GM19438 (cell line): ENCODE data around the gene HAUS7.

Source experiments
- ATAC-seq: cut with Tn5 transposase; IDR thresholded peaks from one replicate; pipeline ENCODE4 v1.9.1; 2021; ENCODE audit warnings: low read depth; ENCODE audit not compliant: unreplicated experiment

The HAUS7 gene

DNA sequence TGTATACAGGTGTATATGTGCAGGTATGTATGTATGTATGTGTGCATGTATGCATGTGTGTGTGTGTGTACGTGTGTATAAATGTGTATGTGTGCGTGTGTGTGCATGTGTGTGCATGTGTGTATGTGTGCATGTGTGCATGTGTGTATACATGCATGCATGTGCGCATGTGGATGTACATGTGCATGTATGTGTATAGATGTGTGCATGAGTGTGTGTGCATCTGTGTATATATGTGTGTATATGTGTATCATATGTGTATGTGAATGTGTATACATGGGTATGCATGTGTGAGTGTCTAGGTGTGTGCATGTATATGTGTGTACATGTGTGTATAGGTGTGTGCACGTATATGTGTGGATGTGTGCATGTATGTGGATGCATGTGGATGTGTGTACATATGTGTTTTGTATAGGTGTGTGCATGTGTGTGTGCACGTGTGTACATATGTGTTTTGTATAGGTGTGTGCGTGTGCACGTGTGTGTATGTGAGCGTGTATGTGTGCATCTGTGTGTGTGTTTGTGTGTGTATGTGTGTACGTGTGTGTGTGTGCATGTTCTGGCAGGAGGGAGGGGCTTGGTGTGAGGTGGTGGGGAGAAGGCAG, 30.4 kb upstream of the HAUS7 start:
- ATAC-seq = no peak

DNA sequence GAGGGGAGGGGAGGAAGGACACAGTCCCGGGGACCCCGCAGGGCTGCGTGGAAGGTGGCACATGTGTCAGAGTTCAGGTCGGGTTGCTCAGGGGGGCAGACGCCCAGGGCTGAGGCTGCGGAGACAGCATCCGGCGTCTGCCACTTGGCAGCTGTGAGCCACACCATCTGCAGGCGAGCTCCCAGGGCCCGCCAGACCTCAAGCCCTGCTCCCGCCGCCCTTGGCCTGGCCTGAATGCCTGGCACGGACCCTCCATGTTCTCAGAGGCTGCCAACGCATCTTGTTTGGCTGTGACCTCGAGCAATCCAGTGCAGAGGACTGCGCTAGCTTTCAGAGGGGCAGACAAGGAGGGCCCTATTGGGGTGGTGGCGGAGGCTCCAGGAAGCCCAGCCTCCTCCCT, 29.5 kb upstream of the HAUS7 start:
- ATAC-seq = no peak

DNA sequence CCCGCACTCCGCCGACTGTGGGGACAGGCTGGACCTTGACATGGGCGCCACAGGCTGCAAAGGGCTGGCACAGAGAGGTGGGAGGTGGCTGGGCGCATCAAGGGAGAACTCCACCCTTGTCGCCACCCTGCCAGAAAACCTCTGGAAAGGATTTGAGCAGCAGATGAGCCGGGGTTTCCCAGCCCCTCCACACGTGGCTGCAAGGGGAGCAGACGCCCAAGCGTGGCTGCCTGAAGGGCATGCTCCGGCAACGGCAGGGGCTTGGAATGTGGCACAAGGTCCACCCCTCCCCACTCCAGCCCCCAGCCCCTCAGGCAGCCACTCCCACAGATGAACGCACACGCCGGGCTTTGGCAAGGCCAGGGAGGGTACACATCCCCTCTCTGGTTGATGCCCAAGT, 29.0 kb upstream of the HAUS7 start:
- no peak for ATAC-seq

DNA sequence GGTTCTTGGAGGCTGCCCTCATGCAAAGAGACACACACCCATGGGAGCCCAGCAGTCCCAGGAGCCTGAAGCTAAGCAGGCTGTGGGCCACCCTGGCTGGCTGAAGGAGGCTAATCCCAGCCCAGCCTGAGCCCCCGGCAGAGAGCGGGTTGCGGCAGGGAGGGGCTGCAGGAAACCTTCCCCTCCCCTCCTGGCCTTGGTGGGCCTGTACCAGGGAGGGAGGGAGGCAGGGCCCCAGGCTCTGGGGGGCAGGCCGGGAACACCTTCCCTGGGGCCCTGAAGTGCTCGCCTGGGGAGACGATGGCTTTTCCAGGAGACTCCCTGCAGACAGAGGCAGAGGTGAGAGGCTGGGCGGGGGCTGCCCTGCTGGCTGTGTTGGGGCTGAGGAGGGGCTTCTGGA, 28.1 kb upstream of the HAUS7 start:
- no peak for ATAC-seq

DNA sequence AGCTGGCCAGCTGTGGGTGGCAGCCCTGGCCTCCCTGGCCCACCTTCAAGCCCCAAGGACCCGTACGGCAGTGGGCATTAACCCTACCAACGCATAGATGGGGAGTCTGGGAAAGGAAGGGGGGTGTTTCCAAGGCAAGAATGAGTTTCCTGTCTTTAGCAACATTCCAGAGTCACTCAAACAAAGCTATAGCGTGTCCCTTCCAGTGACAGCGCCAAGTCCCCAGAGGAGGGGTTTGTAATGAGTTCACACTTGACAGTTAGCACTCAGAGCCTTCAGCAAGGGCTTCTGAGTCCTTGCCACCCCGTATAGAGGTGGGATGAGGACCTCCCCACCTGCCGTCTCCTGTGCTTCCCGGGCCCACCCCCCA, 26.2 kb upstream of the HAUS7 start:
- no peak for ATAC-seq

DNA sequence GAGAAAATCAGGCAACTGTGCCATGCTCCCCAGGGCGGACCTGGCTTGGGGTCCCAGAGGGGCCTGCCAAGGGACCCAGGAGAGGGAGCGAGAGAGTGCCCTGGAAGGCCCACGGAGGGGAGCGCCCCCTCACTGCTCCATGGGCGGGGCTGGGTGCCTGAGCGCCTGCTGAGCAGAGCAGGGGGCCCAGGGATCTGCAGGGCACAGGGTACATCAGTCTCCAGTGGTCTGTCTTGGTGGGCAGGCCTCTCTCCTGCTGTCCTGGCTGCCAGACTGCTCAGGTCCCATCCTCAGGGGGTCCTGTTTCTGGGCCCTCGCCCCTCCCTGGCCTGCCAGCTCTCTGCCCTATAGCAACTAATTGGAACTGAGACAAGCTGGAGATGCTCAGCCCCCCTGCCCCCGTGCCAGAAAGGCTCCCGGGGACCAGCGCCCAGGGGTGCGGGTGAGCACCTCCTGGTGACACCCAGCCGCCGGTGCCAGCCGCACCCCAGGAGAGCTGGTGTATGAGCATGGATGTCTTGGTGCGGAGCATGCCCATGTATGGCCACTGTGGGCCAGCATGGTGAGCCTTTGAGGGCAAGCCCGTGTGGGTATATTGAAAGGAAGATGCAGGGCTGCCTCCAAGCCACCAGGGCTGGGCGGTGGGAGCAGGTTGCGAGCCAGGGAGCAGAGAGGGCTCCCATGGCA, 25.7 kb upstream of the HAUS7 start:
- no peak for ATAC-seq

DNA sequence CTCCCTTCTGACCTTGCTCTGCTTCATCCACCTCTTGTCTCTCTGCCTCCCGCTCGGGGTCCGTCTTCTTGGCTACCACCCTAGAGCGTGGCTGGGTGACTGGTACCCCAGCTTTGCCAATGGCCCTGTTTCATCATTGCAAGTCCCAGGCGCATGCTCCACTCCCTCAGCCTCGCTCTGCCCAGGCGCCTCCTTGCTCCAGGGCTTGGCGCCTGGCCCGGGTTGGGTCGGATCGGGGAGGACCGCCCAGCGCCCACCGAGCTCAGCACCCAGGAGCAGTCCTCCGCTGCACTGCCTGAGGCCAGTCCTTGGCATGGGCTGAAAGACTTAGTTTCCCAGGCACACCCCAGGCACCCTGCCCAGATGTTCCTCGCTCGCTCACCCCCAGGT, 25.0 kb upstream of the HAUS7 start:
- no peak for ATAC-seq

DNA sequence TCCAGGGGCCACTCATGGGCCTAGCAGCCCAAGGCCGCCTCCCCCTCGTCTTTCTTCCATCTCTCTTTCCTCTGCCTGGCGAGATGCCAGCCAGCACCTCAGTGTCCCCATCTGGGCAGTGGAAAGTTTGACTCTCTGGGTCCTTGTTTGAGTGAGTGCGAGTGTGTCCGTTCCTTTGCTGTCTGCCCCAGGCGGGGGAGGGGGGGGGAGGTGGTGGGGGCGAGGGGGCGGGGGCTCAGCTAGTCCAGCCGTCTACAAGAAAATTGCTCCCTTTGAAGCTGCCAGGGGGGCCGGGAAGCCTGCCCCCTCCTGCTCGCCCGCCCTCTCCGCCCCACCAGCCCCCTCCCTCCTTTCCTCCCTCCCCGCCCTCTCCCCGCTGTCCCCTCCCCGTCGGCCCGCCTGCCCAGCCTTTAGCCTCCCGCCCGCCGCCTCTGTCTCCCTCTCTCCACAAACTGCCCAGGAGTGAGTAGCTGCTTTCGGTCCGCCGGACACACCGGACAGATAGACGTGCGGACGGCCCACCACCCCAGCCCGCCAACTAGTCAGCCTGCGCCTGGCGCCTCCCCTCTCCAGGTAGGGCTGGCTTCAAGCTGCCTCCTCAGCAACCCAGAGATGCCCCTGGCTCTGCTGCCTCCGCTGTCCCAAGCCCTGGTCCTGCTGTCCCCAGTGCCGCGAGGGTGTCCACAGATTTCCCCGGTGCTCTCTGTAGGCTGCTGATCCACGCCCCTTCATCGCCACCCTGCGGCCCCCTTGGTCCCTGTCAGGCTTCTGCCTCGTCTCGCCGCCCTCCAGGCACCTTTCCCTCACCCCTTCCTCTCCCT, 24.4 kb upstream of the HAUS7 start, which contains the start of gene BGN:
TSS of gene BGN (plus strand) at position 440 of the 821 bp plus-strand sequence. CDS start 9,652 bp downstream, outside the sequence.
- no peak for ATAC-seq

DNA sequence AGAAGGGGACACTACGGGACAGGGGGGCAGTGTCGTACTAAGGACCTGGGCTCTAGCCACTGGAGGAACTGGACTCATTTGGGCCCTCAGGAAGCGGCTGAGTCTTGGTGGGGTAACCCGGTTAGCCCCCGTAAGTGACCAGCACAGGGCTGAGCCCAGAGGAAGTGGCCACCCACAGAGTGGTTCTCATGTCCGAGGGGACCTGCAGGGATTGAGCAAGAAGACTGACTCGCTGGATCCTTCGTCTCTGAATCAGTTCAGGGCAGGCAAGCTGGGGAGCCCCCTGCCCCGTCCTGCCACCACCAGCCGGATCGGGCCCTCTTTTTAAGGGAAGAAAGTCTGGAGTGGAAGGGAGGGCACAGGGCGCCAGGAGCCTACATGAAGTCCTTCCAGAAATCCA, 23.7 kb upstream of the HAUS7 start:
- ATAC-seq = no peak

DNA sequence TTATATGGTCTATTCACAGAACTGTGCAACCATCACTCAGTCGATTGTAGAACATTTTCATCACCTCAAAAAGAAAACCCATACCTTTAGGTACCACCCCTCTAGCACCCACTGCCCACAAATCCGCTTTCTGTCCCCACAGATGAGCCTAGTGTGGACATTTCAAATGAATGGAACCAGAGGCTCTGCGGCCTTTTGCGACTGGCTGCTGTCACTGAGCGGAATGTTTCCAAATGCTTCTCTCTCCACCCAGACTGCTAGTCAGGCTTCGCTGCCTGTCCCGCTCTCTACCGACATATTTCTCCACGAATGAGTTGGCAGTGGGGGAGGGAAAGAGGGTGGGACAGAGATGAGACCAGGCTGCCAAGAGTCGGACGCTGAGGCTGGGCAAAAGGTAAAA, 22.7 kb upstream of the HAUS7 start:
- ATAC-seq = no peak

DNA sequence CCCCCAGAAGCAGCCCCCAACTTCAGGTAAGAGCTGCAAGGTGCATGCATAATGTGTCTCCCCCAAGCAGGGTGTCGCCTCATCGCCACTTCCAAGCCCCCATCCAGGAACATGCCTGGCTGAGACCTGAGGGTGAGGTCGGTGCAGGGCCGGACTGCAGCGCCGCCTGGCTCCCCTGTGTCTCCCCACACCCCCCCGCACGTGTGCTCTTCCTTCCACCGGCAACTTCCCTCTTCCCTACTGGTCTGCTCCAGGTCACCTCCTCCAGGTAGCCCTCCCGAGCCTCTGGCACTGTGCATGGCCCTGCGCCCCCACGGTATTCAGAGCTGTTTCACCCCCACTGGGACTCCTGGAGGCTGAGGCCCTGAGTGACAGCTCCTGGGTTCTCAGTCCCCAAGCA, 22.2 kb upstream of the HAUS7 start:
- no peak for ATAC-seq

DNA sequence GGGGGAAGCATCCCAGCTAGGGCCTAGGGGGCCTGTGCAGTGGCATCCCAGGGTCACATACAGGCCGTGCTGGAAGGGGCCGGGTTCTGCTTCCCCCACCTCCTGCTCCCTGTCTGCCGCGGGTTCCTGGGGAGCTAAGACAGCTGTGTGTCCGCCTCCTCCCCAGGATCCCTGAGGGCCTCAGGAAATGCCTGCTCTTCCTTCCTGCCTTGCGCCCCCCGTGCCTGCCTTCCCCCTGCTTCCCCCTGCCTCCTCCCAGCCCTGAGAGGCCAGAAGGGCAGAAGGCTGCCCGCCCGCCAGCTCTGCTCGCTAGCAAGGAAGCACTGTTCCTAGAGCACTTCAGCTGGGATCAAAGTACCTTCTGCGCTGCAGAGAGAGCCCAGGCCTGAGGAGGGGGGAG, 21.5 kb upstream of the HAUS7 start:
- ATAC-seq = no peak

DNA sequence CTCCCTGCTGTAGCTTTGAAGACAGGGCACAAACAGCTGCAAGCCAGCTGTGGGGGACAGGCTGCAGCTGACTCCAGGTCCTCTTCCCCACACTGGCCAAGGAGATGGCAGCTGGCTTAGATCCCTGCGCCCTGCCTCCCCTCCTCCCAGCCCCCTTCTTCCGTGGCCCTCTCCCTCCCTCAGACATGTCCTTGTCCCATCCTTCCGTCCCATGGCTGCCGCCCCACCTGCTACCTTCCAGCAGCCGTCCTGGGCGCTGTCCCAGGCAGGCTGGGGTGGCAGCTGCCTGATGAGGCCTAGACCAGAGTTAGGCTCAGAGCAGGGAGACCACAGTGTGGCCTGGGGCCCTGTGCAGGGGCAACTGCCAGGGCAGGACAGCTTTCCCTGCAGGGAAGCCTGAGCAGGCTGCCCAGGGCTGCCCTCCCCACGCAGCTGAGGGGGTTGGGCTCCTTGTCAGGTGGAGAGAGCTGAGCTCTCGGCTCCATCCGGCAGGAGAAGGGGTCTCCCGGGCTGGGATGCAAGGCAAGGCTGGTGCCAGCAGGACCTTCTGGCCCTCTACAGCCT, 21.1 kb upstream of the HAUS7 start:
- no peak for ATAC-seq

DNA sequence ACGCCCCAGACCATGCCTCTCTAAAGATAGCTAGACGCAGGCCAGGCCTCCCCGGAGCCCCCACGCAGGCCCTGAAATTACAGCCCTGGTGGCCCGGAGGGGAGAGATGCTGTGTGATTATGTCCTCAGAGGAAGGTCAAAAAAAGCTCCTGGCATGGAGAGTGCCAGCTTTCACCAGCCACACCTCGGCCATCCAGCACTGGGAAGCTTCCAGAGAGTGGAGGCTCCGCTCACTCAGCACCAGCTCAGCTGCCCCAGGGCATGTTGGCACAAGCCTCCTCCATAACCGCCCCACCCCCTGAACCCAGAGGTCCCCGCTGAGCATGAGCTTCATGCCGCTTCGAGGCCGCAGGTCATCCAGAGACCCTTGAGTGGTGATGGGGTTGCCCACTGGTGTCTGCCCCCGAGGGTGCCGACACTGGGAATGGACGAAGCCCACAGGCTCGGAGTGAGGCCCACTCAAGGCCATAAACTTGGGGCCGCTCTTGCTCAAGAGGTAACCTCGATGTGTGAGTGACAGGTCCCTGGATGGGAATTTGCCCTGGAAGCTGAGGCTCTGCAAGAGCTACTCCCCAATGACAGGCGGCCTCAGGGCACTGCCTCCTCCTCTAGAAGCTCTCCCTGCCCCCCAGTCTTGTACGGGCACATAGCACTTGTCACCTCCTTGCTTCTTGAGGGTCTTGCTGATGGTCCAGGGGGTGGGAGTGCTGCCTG, 20.0 kb upstream of the HAUS7 start:
- ATAC-seq = no peak

DNA sequence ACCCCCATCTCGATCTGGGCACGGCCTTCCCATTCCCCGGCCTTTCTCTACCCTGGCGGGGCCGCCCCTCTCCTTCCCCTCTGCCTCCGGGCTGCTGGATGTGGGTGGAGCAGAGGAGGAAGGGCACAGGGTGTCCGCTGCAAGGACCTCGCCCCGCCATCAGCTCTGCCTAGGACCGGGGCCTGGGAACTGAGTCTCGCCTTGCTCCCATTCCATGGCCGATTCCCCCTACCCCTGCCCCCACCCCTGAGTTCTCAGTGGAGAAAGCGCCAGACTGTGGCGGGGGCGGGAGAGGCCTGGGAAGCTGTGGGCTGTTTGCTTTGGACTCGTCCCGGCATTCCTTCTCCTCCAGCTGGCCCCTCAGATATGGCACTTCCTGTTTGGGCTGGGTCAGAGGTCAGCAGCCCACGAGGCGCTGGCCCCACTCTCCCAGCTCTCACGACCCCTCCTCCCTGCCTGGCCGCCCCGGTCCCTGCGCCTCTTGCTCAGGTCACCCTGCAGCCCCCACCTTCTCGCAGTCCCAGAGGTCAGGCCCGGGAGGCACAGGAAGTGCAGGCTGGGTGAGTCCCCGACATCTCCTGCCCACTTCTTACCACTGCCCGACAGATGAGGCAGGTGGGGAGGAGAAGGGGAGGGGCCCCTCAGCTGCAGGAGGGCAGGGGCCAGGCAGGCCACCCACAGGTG, 18.0 kb upstream of the HAUS7 start:
- ATAC-seq = no peak

DNA sequence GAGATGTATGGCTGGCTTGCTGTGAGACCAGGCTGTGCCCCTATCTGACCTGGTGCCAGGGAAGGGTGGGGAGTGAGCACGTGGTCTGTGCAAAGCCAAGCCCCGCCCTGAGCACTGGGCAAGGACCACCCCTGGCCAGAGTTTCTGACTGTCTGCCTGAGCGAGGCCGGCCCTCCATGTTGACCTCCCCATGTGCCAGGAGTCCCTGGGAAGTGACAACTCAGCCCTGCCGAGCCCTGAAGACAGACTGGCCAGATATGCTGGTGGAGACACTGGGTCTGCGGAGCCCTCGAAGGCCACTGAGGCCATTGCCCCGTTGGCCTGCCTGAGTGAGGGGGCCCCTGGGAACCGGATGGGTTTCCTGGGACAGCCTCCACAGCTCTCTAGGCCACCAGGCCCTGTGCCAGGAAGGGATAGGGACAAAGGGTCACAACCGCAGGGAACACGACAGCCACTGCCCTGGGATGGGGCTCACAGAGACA, 17.3 kb upstream of the HAUS7 start:
- no peak for ATAC-seq

DNA sequence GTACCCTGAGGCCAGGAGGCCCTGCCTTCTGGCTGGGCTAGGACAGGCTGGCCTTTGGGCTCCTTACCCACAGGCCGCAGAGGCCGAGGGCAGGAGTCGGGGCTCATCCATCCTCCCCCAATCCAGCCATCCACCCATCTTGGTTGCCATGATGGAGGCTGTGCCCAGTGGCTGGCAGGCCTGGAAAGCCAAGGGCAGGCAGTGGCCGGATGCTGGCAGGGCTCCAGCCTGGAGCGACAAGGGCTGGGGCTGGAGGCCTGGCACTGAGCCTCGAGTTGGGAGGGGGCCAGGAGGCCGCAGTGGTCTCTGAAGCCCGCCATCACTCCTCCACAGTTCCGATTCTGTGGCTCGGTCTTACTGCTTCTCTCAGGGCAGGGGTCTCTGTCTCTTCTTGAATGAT, 15.8 kb upstream of the HAUS7 start:
- no peak for ATAC-seq

DNA sequence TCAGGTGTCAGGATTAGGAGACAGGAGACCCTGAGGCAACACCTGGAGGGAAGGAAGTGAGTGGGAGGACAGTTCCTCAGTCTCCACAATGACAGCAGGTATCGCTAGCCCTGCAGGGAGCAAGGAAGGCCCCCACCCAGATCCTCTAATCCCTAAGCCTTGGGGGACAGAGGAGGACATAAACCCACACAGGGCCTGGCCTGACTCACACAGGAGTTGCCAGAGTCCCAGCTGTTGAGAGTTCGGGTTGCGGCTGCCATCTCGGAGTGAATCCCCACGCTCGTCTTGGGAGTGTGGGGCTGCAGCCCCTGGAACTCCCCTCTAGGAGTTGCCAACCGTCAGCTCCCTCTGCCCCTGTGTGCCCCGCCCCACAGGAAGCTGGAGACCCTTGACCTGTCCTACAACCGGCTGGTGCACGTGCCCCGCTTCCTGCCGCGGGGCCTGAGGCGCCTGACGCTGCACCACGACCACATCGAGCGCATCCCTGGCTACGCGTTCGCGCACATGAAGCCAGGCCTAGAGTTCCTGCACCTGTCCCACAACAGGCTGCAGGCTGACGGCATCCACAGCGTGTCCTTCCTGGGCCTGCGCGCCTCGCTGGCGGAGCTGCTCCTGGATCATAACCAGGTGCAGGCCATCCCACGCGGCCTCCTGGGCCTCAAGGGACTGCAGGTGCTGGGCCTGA, 15.2 kb upstream of the HAUS7 start:
- ATAC-seq = no peak

DNA sequence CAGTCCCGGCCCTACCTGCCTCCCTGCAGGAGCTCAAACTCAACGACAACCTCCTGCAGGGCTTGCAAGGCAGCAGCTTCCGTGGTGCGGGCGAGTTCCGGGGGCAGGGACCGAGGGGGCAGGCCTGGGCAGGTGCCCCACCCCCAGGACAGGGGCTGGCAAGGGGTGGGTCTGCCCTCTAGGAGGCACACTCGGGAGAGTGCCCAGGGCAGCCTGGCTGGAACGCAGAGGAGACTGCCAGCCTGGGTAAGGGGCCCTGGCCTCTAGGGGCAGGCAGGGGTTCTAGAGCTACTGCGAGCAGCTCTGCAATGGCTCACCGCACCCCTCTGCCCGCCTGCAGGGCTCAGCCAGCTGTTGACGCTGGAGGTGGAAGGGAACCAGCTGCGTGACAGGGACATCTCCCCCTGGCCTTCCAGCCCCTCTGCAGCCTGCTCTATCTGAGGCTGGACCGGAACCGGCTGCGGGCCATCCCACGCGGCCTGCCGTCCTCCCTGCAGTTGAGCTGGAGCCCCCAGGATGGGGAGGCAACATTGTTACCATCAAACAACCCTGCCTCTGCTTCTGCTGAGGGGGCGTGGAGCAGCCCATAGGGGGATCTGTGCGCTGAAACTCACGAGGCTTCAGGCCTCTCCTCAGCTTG, 12.1 kb upstream of the HAUS7 start:
- no peak for ATAC-seq
